NB4 (cell line): Measurements from ENCODE around the gene CTCF.
"Not testable (repeated sequence)": the region's sequence is repeated elsewhere in the genome, so short reads cannot be mapped to it uniquely, and the experiment has no call there.

Experiments
- DNase-seq: peaks from one replicate; pipeline ENCODE4 v3.0.0; 2010; ENCODE audit warnings: low read depth
- H3K4me3 ChIP-seq: one replicate; pipeline ENCODE4 v1.5.1; 2011; ENCODE audit warnings: mild to moderate bottlenecking, low read depth, low read length, moderate library complexity
- CTCF ChIP-seq: IDR thresholded peaks from one replicate; pipeline ENCODE4 v1.5.1; 2012; ENCODE audit warnings: low read depth, low read length
- MAX ChIP-seq: IDR thresholded peaks from 2 replicates; pipeline ENCODE4 v1.6.1; 2011; ENCODE audit warnings: low read depth, low read length
- MYC ChIP-seq: IDR thresholded peaks from 2 replicates; pipeline ENCODE4 v1.6.1; 2011; ENCODE audit warnings: low read depth, low read length
- POLR2A ChIP-seq: IDR thresholded peaks from 2 replicates; pipeline ENCODE4 v1.6.1; 2011; ENCODE audit warnings: mild to moderate bottlenecking; ENCODE audit not compliant: insufficient read length; ENCODE audit errors: extremely low read depth

CTCF gene, protein sequence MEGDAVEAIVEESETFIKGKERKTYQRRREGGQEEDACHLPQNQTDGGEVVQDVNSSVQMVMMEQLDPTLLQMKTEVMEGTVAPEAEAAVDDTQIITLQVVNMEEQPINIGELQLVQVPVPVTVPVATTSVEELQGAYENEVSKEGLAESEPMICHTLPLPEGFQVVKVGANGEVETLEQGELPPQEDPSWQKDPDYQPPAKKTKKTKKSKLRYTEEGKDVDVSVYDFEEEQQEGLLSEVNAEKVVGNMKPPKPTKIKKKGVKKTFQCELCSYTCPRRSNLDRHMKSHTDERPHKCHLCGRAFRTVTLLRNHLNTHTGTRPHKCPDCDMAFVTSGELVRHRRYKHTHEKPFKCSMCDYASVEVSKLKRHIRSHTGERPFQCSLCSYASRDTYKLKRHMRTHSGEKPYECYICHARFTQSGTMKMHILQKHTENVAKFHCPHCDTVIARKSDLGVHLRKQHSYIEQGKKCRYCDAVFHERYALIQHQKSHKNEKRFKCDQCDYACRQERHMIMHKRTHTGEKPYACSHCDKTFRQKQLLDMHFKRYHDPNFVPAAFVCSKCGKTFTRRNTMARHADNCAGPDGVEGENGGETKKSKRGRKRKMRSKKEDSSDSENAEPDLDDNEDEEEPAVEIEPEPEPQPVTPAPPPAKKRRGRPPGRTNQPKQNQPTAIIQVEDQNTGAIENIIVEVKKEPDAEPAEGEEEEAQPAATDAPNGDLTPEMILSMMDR

GRCh38 chr16:67562526-67562917, at the start of gene CTCF:
Gene CTCF (plus strand): TSS chr16:67562526. CDS start chr16:67610833, 48,307 bp downstream.
- 0 out of 2 replicates have a peak, but pooled peaks have one; percentile 12 for TF ChIP-seq MAX
- TF ChIP-seq POLR2A: peak; percentile 39
- peak; percentile 48 for TF ChIP-seq CTCF
- TF ChIP-seq MYC: peak; percentile 69; the same call in 1 of the 2 replicates
- H3K4me3 ChIP-seq: peak within 1 kb of the TSS; percentile 87
- peak; percentile 89 for DNase-seq

- not testable (repeated sequence) for DNase-seq, H3K4me3 ChIP-seq
Observed at GRCh38 chr16:67513892-67514291, 48.4 kb upstream of the CTCF start.

- no peak overlapping the region for H3K4me3 ChIP-seq
- no peak for TF ChIP-seq POLR2A
- peak; percentile 80 for TF ChIP-seq CTCF
- TF ChIP-seq MAX: peak; percentile 37
- TF ChIP-seq MYC: no peak
- peak; percentile 93 for DNase-seq
Observed at GRCh38 chr16:67514382-67514828, 47.9 kb upstream of the CTCF start.

GRCh38 chr16:67516296-67517154, 45.8 kb upstream of the CTCF start:
- no peak overlapping the region for H3K4me3 ChIP-seq
- TF ChIP-seq CTCF (no peak), MAX (no peak), MYC (no peak), POLR2A (no peak)
- no peak for DNase-seq

GRCh38 chr16:67517155-67517445, 45.2 kb upstream of the CTCF start:
- TF ChIP-seq POLR2A (no peak), MAX (no peak), MYC (no peak), CTCF (no peak)
- no peak for DNase-seq
- H3K4me3 ChIP-seq: no peak overlapping the region
